HG03025 (cell line): ENCODE measurements around the gene GCC1.

Source experiments
- ATAC-seq: cut with Tn5 transposase; IDR thresholded peaks from one replicate; pipeline ENCODE4 v1.9.1; 2021; ENCODE audit warnings: mild to moderate bottlenecking, moderate library complexity; ENCODE audit not compliant: unreplicated experiment, low FRiP score

The GCC1 gene

GRCh38 chr7:127539116-127539515, 46.3 kb downstream of the GCC1 start:
- no peak for ATAC-seq

GRCh38 chr7:127536741-127537140, 48.7 kb downstream of the GCC1 start:
- ATAC-seq, result no peak

GRCh38 chr7:127536394-127536691, 49.1 kb downstream of the GCC1 start:
- ATAC-seq, result no peak

- ATAC-seq, result no peak
These were observed 49.6 kb downstream of the GCC1 start for GRCh38 chr7:127535546-127536393.

GRCh38 chr7:127534636-127535035, 50.8 kb downstream of the GCC1 start:
- ATAC-seq, result no peak

- no peak for ATAC-seq
These were observed 52.7 kb downstream of the GCC1 start for GRCh38 chr7:127532736-127533135.

- no peak for ATAC-seq
These were observed 53.2 kb downstream of the GCC1 start for GRCh38 chr7:127532151-127532550.
